ENCODE data around the gene TOR2A. TPM values are rescaled to one million over a fixed set of nuclear protein-coding genes. Genes with fewer than 3 reads are reported as not detected.
A peak's percentile ranks its signal among the peaks of the same experiment; 100 is the strongest.

Gene TOR2A
- total RNA-seq, 1 donor from 2014 or later: 27.5 TPM

- Mint-ChIP-seq H3K4me3 (ENCODE audit: unreplicated experiment) (no peak overlapping the region), H3K4me1 (ENCODE audit: low read depth, unreplicated experiment) (peaks cover 15% of the 10 kb centered on the region), H3K27ac (ENCODE audit: unreplicated experiment) (no peak overlapping the region)
Measured at GRCh38 chr9:127712371-127712770, 22.7 kb downstream of the TOR2A start.

GRCh38 chr9:127711831-127712274, 23.2 kb downstream of the TOR2A start:
- no peak for TF ChIP-seq CTCF (IDR thresholded peaks at IDR 0.05; ENCODE audit: partially characterized antibody, unreplicated experiment)
- H3K27me3 Mint-ChIP-seq (ENCODE audit: unreplicated experiment): peaks cover 12% of the 10 kb centered on the region
- DNase-seq: peak; percentile 27
- peaks cover 15% of the 10 kb centered on the region for H3K4me1 Mint-ChIP-seq (ENCODE audit: low read depth, unreplicated experiment)
- H3K36me3 Mint-ChIP-seq (ENCODE audit: unreplicated experiment): peaks cover 5% of the 10 kb centered on the region
- H3K9me3 Mint-ChIP-seq (ENCODE audit: unreplicated experiment): peaks cover 15% of the 10 kb centered on the region
- H3K4me3 Mint-ChIP-seq (ENCODE audit: unreplicated experiment): no peak overlapping the region
- H3K27ac Mint-ChIP-seq (ENCODE audit: unreplicated experiment): peak overlapping the region; percentile 89

More at GRCh38 chr9:127712371-127712770, 22.7 kb downstream of the TOR2A start:
- Mint-ChIP-seq H3K27me3 (ENCODE audit: unreplicated experiment) (peaks cover 12% of the 10 kb centered on the region), H3K36me3 (ENCODE audit: unreplicated experiment) (peaks cover 5% of the 10 kb centered on the region), H3K9me3 (ENCODE audit: unreplicated experiment) (peaks cover 15% of the 10 kb centered on the region)
- no peak for TF ChIP-seq CTCF (IDR thresholded peaks at IDR 0.05; ENCODE audit: partially characterized antibody, unreplicated experiment)
- no peak for DNase-seq

- peak; percentile 48 for DNase-seq
- H3K27ac Mint-ChIP-seq (ENCODE audit: unreplicated experiment): peak overlapping the region; percentile 89
- peaks cover 5% of the 10 kb centered on the region for H3K36me3 Mint-ChIP-seq (ENCODE audit: unreplicated experiment)
- H3K9me3 Mint-ChIP-seq (ENCODE audit: unreplicated experiment): peaks cover 15% of the 10 kb centered on the region
- H3K4me1 Mint-ChIP-seq (ENCODE audit: low read depth, unreplicated experiment): peaks cover 15% of the 10 kb centered on the region
- peaks cover 12% of the 10 kb centered on the region for H3K27me3 Mint-ChIP-seq (ENCODE audit: unreplicated experiment)
- TF ChIP-seq CTCF (IDR thresholded peaks at IDR 0.05; ENCODE audit: partially characterized antibody, unreplicated experiment): no peak
- peak overlapping the region; percentile 42 for H3K4me3 Mint-ChIP-seq (ENCODE audit: unreplicated experiment)
Measured at GRCh38 chr9:127711226-127711701, 23.8 kb downstream of the TOR2A start.

GRCh38 chr9:127710204-127710783, 24.8 kb downstream of the TOR2A start:
- no peak for DNase-seq
- Mint-ChIP-seq H3K27ac (ENCODE audit: unreplicated experiment) (no peak overlapping the region), H3K27me3 (ENCODE audit: unreplicated experiment) (peaks cover 10% of the 10 kb centered on the region), H3K4me3 (ENCODE audit: unreplicated experiment) (no peak overlapping the region), H3K36me3 (ENCODE audit: unreplicated experiment) (peaks cover 5% of the 10 kb centered on the region), H3K4me1 (ENCODE audit: low read depth, unreplicated experiment) (peaks cover 19% of the 10 kb centered on the region), H3K9me3 (ENCODE audit: unreplicated experiment) (peaks cover 10% of the 10 kb centered on the region)
- TF ChIP-seq CTCF (IDR thresholded peaks at IDR 0.05; ENCODE audit: partially characterized antibody, unreplicated experiment): no peak

- H3K4me1 Mint-ChIP-seq (ENCODE audit: low read depth, unreplicated experiment): peaks cover 20% of the 10 kb centered on the region
- TF ChIP-seq CTCF (IDR thresholded peaks at IDR 0.05; ENCODE audit: partially characterized antibody, unreplicated experiment): no peak
- no peak for DNase-seq
- H3K36me3 Mint-ChIP-seq (ENCODE audit: unreplicated experiment): peaks cover 5% of the 10 kb centered on the region
- no peak overlapping the region for H3K27ac Mint-ChIP-seq (ENCODE audit: unreplicated experiment)
- peaks cover 10% of the 10 kb centered on the region for H3K9me3 Mint-ChIP-seq (ENCODE audit: unreplicated experiment)
- peak overlapping the region; percentile 20 for H3K4me3 Mint-ChIP-seq (ENCODE audit: unreplicated experiment)
- peaks cover 10% of the 10 kb centered on the region for H3K27me3 Mint-ChIP-seq (ENCODE audit: unreplicated experiment)
Measured at GRCh38 chr9:127708952-127709587, 26.0 kb downstream of the TOR2A start.
